Liver (tissue), 9 donors: ENCODE measurements around the gene CLRN3. TPM values are rescaled to one million over a fixed set of nuclear protein-coding genes. Genes with fewer than 3 reads are reported as not detected.

Experiments
- DNase-seq: peaks from one replicate; pipeline ENCODE4 v3.0.0-alpha.2; 2017; ENCODE audit warnings: low spot score
- H3K27ac ChIP-seq, 2 donors: one replicate each; pipeline ENCODE4 v1.7.0; 2013; ENCODE audit warnings: inconsistent platforms in 2 of 2, low read length in 2 of 2, control low read depth in 1 of 2, low read depth in 1 of 2, mild to moderate bottlenecking in 1 of 2
- H3K27me3 ChIP-seq, 4 donors: one replicate each; pipeline versions ENCODE4 v1.6.1 to v1.7.0; 2013; ENCODE audit warnings: low read length in 3 of 4, inconsistent platforms in 1 of 4, mild to moderate bottlenecking in 1 of 4, moderate library complexity in 1 of 4; ENCODE audit not compliant: control insufficient read depth in 4 of 4, insufficient read depth in 4 of 4
- H3K36me3 ChIP-seq, 4 donors: one replicate each; pipeline versions ENCODE4 v1.6.1 to v1.7.0; 2013; ENCODE audit warnings: low read length in 3 of 4, mild to moderate bottlenecking in 3 of 4, low read depth in 1 of 4, moderate library complexity in 1 of 4; ENCODE audit not compliant: control insufficient read depth in 4 of 4, insufficient read depth in 3 of 4
- H3K4me1 ChIP-seq, 4 donors: one replicate each; pipeline versions ENCODE4 v1.6.1 to v1.7.0; 2013; ENCODE audit warnings: low read length in 3 of 4, mild to moderate bottlenecking in 3 of 4, moderate library complexity in 1 of 4; ENCODE audit not compliant: control insufficient read depth in 4 of 4, insufficient read depth in 4 of 4
- H3K4me3 ChIP-seq, 3 donors: one replicate each; pipeline versions ENCODE4 v1.6.1 to v1.7.0; 2013; ENCODE audit warnings: low read length in 3 of 3, control low read depth in 1 of 3, low read depth in 1 of 3, mild to moderate bottlenecking in 1 of 3
- H3K9ac ChIP-seq, 2 donors: one replicate each; pipeline ENCODE4 v1.7.0; 2013; ENCODE audit warnings: low read length in 2 of 2, mild to moderate bottlenecking in 2 of 2, moderate library complexity in 2 of 2, control low read depth in 1 of 2, low read depth in 1 of 2
- H3K9me3 ChIP-seq, 4 donors: one replicate each; pipeline versions ENCODE4 v1.6.1 to v1.7.0; 2013; ENCODE audit warnings: low read length in 3 of 4; ENCODE audit not compliant: control insufficient read depth in 4 of 4
- FOXA2 ChIP-seq: IDR thresholded peaks from 2 replicates; pipeline ENCODE4 v1.6.1; 2016; ENCODE audit warnings: antibody characterized with exemption
- GABPA ChIP-seq, 2 donors: IDR thresholded peaks in 1 of 2; conservative IDR thresholded peaks in 1 of 2; 2 replicates each; pipeline ENCODE4 v1.6.1; 2016; ENCODE audit warnings: antibody characterized with exemption in 2 of 2, mild to moderate bottlenecking in 1 of 2, moderate library complexity in 1 of 2
- HNF4A ChIP-seq, 2 donors: conservative IDR thresholded peaks; 2 replicates each; pipeline ENCODE4 v1.6.1; 2016; ENCODE audit warnings: antibody characterized with exemption in 2 of 2, mild to moderate bottlenecking in 2 of 2
- HNF4G ChIP-seq: IDR thresholded peaks from 2 replicates; pipeline ENCODE4 v1.6.1; 2016; ENCODE audit warnings: antibody characterized with exemption
- NR2F2 ChIP-seq: IDR thresholded peaks from 2 replicates; pipeline ENCODE4 v1.6.1; 2016; ENCODE audit warnings: antibody characterized with exemption
- REST ChIP-seq: IDR thresholded peaks from 2 replicates; pipeline ENCODE4 v1.6.1; 2016; ENCODE audit warnings: antibody characterized with exemption, mild to moderate bottlenecking
- RXRA ChIP-seq, 2 donors: IDR thresholded peaks; 2 replicates each; pipeline ENCODE4 v1.6.1; 2017 to 2018; ENCODE audit warnings: antibody characterized with exemption in 2 of 2, mild to moderate bottlenecking in 1 of 2
- SP1 ChIP-seq: IDR thresholded peaks from 2 replicates; pipeline ENCODE4 v1.6.1; 2018; ENCODE audit warnings: antibody characterized with exemption, mild to moderate bottlenecking
- TAF1 ChIP-seq: conservative IDR thresholded peaks from 2 replicates; pipeline ENCODE4 v1.6.1; 2016; ENCODE audit warnings: antibody characterized with exemption, mild to moderate bottlenecking
- YY1 ChIP-seq: IDR thresholded peaks from 2 replicates; pipeline ENCODE4 v1.6.1; 2016; ENCODE audit warnings: antibody characterized with exemption, mild to moderate bottlenecking
- ZBTB33 ChIP-seq: IDR thresholded peaks from 2 replicates; pipeline ENCODE4 v1.6.1; 2016; ENCODE audit warnings: antibody characterized with exemption
- WGBS: extraction: QIAGEN DNeasy Blood & Tissue Kit; methylation state at CpG from one replicate; pipeline ENCODE4 v1.1.7; 2013; 5-methylcytosine and 5-hydroxymethylcytosine counted together
- polyA plus RNA-seq, 2 donors: library from polyadenylated mRNA; stranded (reverse) in 1 of 2; unstranded in 1 of 2; fragments of 200-250 nt in 1 of 2; fragments of >200 nt in 1 of 2; fragmentation: Nextera tagmentation in 1 of 2; extraction: Ambion mirVana in 1 of 2; gene quantifications; one replicate each; pipeline versions ENCODE4 v1.2.1 to v1.2.3, GENCODE V29; 2013 to 2015
- total RNA-seq, 2 donors: library from RNA; depleted of rRNA; stranded (reverse); fragments of >200 nt; gene quantifications; one replicate each; pipeline ENCODE4 v1.2.3, GENCODE V29; 2014
- TF ChIP-seq, protein P1 (sequence below): IDR thresholded peaks from 2 replicates; pipeline ENCODE4 v1.6.1; 2016; ENCODE audit warnings: antibody characterized with exemption
- donor health status: healthy.
- donor health status: healthy.
- donor health status: healthy.
- donor health status: healthy.
- donor health status: healthy.

The CLRN3 gene, protein sequence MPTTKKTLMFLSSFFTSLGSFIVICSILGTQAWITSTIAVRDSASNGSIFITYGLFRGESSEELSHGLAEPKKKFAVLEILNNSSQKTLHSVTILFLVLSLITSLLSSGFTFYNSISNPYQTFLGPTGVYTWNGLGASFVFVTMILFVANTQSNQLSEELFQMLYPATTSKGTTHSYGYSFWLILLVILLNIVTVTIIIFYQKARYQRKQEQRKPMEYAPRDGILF
- 1 to 10 TPM in 1 of 2 donors, under 1 TPM in 1; 0.33 to 5.7 TPM for total RNA-seq
- polyA plus RNA-seq = 10 to 100 TPM in 1 of 2 donors, 1 to 10 TPM in 1; 8.1 to 16.9 TPM

DNA sequence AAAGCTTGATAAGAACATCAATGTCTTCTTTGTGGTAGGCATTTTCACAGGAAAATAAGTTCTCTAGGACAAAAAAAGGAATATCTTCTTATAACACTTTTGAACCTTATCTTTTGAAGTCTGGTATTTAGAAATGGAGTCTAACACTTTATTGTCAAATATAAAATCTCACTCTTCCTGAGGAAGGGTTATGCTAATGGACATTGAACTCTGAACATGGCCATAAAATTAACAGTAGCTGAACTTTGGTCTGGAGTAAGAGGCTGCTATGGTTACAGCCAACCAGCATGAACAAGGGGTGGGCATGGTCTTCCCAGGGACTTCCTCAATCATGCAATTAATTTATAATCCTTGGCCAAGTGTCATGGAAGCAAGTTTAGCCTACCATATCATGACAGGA lies at the start of gene CLRN3:
Gene CLRN3 (minus strand): TSS at position 199 of the 400 bp plus-strand sequence. CDS start 157 bp downstream, at position 42.
- TF ChIP-seq YY1 (peak; percentile 96), ZBTB33 (peak; percentile 16), HNF4A (conservative IDR thresholded peaks at IDR 0.05) (peak; percentile 93 to 95), GABPA (IDR thresholded peaks at IDR 0.05 in 1 of 2, conservative IDR thresholded peaks at IDR 0.05 in 1 of 2) (peak in 1 of 2 donors; percentile 9), FOXA2 (no peak), SP1 (peak; percentile 93), RXRA (IDR thresholded peaks at IDR 0.05) (peak; percentile 52 to 68), REST (peak; percentile 42), HNF4G (peak; percentile 76), TAF1 (no peak), NR2F2 (no peak)
- TF ChIP-seq, protein P1, sequence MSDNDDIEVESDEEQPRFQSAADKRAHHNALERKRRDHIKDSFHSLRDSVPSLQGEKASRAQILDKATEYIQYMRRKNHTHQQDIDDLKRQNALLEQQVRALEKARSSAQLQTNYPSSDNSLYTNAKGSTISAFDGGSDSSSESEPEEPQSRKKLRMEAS = peak; percentile 29
- Histone ChIP-seq H3K9me3 (no peaks in the 10 kb centered on the region), H3K27me3 (no peaks in the 10 kb centered on the region), H3K4me3 (peak within 1 kb of the TSS; percentile 61 to 79 (median 73)), H3K9ac (peak within 1 kb of the TSS in 1 of 2 donors; percentile 33), H3K36me3 (no peaks in the 10 kb centered on the region), H3K4me1 (peaks cover 5 to 31% (median 15%) of the 10 kb centered on the region in 4 donors), H3K27ac (peak within 1 kb of the TSS; percentile 53 to 73)
- DNase-seq = no peak

DNA sequence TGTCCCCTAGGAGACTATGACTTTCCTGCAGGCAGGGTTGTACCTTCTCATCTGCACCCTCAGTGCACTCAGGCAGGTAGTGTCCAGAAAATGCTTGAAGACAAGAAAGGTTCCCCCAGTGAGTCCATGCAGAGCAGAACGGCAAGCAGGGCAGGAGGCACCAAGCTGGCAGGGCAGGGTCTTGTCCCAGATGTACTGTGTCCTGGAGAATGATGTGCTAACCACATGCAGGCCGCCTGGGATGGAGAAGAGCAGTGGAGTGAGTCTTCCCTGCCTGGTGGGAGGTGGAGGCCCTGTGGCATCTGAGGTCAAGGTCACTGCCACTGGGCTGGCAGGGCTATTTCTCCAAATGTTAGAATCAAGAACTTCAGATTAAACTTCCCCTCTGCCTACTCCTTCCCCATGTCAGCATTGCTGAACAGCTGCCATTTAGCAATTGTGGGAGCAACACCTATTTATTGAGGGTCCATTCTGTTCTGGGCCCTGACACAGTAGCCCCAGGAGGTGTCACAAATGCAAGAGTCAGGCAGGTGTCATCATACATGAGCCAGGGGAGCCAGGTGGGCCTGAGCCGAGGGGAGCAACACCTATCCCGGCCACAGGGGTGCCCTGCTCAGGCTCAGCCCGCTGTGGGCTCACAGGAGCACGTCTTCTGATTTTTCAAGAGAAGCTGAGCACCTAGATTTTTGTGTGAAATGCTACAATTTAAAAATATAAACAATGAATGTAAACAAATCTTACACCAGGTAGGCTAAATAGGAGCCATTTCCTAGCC lies 48.3 kb upstream of the CLRN3 start:
- no peaks in the 10 kb centered on the region for H3K4me1 ChIP-seq
- no peak overlapping the region for H3K27ac ChIP-seq
- no peak overlapping the region for H3K4me3 ChIP-seq
- TF ChIP-seq FOXA2 = no peak
- no peak for TF ChIP-seq TAF1
- TF ChIP-seq YY1 = no peak
- no peak for TF ChIP-seq HNF4G
- H3K36me3 ChIP-seq = no peaks in the 10 kb centered on the region
- H3K27me3 ChIP-seq = peaks cover 0 to 3% (median 0%) of the 10 kb centered on the region in 4 donors
- 90% methylated on average over 6 of the region's 6 CpGs for WGBS
- no peak for DNase-seq
- no peak overlapping the region for H3K9ac ChIP-seq
- H3K9me3 ChIP-seq = no peaks in the 10 kb centered on the region
